ENCODE measurements around the gene LRRC37A2.
"Not testable (repeated sequence)": the region's sequence is repeated elsewhere in the genome, so short reads cannot be mapped to it uniquely, and the experiment has no call there.

The LRRC37A2 gene

DNA sequence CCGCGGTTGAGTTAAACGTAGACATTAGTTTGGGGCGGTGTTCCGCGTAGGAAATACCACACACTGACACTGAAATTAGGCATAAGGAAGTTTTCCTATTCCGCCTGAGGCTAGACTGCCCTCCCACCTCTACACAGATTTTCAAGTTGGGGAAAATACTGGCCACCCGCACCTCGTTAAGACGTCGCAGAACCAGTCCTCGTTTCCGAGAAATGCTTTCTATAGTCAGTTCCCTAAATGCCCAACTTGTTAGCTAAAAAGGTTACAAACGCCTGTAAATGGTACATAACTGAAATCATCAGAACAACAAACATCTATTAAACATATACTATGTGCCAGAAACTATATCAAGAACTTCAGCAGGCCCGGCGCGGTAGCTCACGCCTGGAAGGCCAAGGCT is 67.8 kb downstream of the LRRC37A2 start:
- not testable (repeated sequence) for H3K4me2 ChIP-seq (ENCODE audit: low read length); H3K4ac ChIP-seq (ENCODE audit: low read depth, low read length); H2BK15ac ChIP-seq (replicated peaks; ENCODE audit: low read depth); H3K18ac ChIP-seq (ENCODE audit: low read length); H3K36me3 ChIP-seq (ENCODE audit: control insufficient read depth, insufficient read depth, low read length); H3K79me2 ChIP-seq (ENCODE audit: control insufficient read depth, insufficient read depth, low read length); H3K27me3 ChIP-seq (ENCODE audit: insufficient read depth, low read length, poor library complexity); H3K23ac ChIP-seq (ENCODE audit: low read length); H3K56ac ChIP-seq (ENCODE audit: low read length); DNase-seq; H3K4me3 ChIP-seq (ENCODE audit: low read length); H2BK5ac ChIP-seq (ENCODE audit: low read length); H3K4me1 ChIP-seq (ENCODE audit: control insufficient read depth, low read depth, low read length); H3K27ac ChIP-seq (ENCODE audit: low read depth, low read length); H3K79me1 ChIP-seq (ENCODE audit: low read length); H2AK5ac ChIP-seq (ENCODE audit: low read length); H4K5ac ChIP-seq (ENCODE audit: low read length); H3K9ac ChIP-seq (ENCODE audit: low read length); H4K8ac ChIP-seq (ENCODE audit: low read depth, low read length); H2BK120ac ChIP-seq (ENCODE audit: low read depth, low read length)
- no CpG with 5 or more reads among the region's 18 CpGs for WGBS (ENCODE audit: extremely low coverage, insufficient coverage, low lambda C conversion rate)

GRCh38 chr17:46585444-46585843 is 73.2 kb downstream of the LRRC37A2 start:
- H2BK120ac ChIP-seq (ENCODE audit: low read depth, low read length); H3K27ac ChIP-seq (ENCODE audit: low read depth, low read length); H3K4ac ChIP-seq (ENCODE audit: low read depth, low read length); H3K23ac ChIP-seq (ENCODE audit: low read length); H3K27me3 ChIP-seq (ENCODE audit: insufficient read depth, low read length, poor library complexity); H3K79me1 ChIP-seq (ENCODE audit: low read length); DNase-seq; H2BK15ac ChIP-seq (replicated peaks; ENCODE audit: low read depth); H3K4me1 ChIP-seq (ENCODE audit: control insufficient read depth, low read depth, low read length); H3K56ac ChIP-seq (ENCODE audit: low read length); H3K4me3 ChIP-seq (ENCODE audit: low read length); H3K79me2 ChIP-seq (ENCODE audit: control insufficient read depth, insufficient read depth, low read length); H3K36me3 ChIP-seq (ENCODE audit: control insufficient read depth, insufficient read depth, low read length); H3K9ac ChIP-seq (ENCODE audit: low read length); H4K8ac ChIP-seq (ENCODE audit: low read depth, low read length); H3K4me2 ChIP-seq (ENCODE audit: low read length); H2BK5ac ChIP-seq (ENCODE audit: low read length); H2AK5ac ChIP-seq (ENCODE audit: low read length); H4K5ac ChIP-seq (ENCODE audit: low read length); H3K18ac ChIP-seq (ENCODE audit: low read length): not testable (repeated sequence)
- no CpG with 5 or more reads among the region's 3 CpGs for WGBS (ENCODE audit: extremely low coverage, insufficient coverage, low lambda C conversion rate)

- H2BK5ac ChIP-seq (ENCODE audit: low read length); H4K5ac ChIP-seq (ENCODE audit: low read length); H2AK5ac ChIP-seq (ENCODE audit: low read length); H3K56ac ChIP-seq (ENCODE audit: low read length); H3K4me2 ChIP-seq (ENCODE audit: low read length); H3K23ac ChIP-seq (ENCODE audit: low read length); H3K79me1 ChIP-seq (ENCODE audit: low read length); H3K9ac ChIP-seq (ENCODE audit: low read length); H4K8ac ChIP-seq (ENCODE audit: low read depth, low read length); H3K18ac ChIP-seq (ENCODE audit: low read length); DNase-seq; H3K27ac ChIP-seq (ENCODE audit: low read depth, low read length); H2BK120ac ChIP-seq (ENCODE audit: low read depth, low read length); H3K79me2 ChIP-seq (ENCODE audit: control insufficient read depth, insufficient read depth, low read length); H3K4me3 ChIP-seq (ENCODE audit: low read length); H3K36me3 ChIP-seq (ENCODE audit: control insufficient read depth, insufficient read depth, low read length); H3K4ac ChIP-seq (ENCODE audit: low read depth, low read length); H3K27me3 ChIP-seq (ENCODE audit: insufficient read depth, low read length, poor library complexity); H2BK15ac ChIP-seq (replicated peaks; ENCODE audit: low read depth); H3K4me1 ChIP-seq (ENCODE audit: control insufficient read depth, low read depth, low read length): not testable (repeated sequence)
- WGBS (ENCODE audit: extremely low coverage, insufficient coverage, low lambda C conversion rate): no CpG with 5 or more reads among the region's 95 CpGs
Measured at GRCh38 chr17:46590157-46591146, 78.2 kb downstream of the LRRC37A2 start, which contains the start of gene NSF. Gene NSF, plus strand, starts transcription at chr17:46590669. Its CDS starts 107 bp downstream, at chr17:46590776.

DNA sequence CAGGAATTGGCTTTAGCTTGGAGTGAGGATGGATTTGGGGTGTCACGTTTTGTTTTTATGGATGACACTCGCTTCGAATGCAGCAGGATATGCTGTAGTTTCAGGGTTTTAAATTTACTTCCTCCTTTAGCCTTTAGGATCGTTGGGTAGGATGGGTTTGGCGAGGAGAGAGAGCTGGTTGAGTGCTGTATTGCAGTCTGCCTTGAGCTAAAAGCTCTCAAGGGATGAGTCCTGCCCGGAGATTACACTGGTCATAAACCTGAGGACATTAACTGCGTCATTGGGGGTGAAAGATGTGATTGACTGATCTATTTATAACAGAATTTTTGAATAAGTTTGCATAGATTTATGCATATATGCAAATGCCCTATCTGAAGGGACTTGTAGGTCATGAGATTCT is 79.1 kb downstream of the LRRC37A2 start:
- not testable (repeated sequence) for H3K4ac ChIP-seq (ENCODE audit: low read depth, low read length); H2BK5ac ChIP-seq (ENCODE audit: low read length); H3K4me1 ChIP-seq (ENCODE audit: control insufficient read depth, low read depth, low read length); H3K27me3 ChIP-seq (ENCODE audit: insufficient read depth, low read length, poor library complexity); H3K79me2 ChIP-seq (ENCODE audit: control insufficient read depth, insufficient read depth, low read length); H2AK5ac ChIP-seq (ENCODE audit: low read length); H3K56ac ChIP-seq (ENCODE audit: low read length); H3K18ac ChIP-seq (ENCODE audit: low read length); H3K9ac ChIP-seq (ENCODE audit: low read length); H3K4me2 ChIP-seq (ENCODE audit: low read length); H3K4me3 ChIP-seq (ENCODE audit: low read length); H3K27ac ChIP-seq (ENCODE audit: low read depth, low read length); DNase-seq; H3K23ac ChIP-seq (ENCODE audit: low read length); H2BK15ac ChIP-seq (replicated peaks; ENCODE audit: low read depth); H2BK120ac ChIP-seq (ENCODE audit: low read depth, low read length); H4K5ac ChIP-seq (ENCODE audit: low read length); H3K36me3 ChIP-seq (ENCODE audit: control insufficient read depth, insufficient read depth, low read length); H3K79me1 ChIP-seq (ENCODE audit: low read length); H4K8ac ChIP-seq (ENCODE audit: low read depth, low read length)
- WGBS (ENCODE audit: extremely low coverage, insufficient coverage, low lambda C conversion rate): no CpG with 5 or more reads among the region's 7 CpGs

DNA sequence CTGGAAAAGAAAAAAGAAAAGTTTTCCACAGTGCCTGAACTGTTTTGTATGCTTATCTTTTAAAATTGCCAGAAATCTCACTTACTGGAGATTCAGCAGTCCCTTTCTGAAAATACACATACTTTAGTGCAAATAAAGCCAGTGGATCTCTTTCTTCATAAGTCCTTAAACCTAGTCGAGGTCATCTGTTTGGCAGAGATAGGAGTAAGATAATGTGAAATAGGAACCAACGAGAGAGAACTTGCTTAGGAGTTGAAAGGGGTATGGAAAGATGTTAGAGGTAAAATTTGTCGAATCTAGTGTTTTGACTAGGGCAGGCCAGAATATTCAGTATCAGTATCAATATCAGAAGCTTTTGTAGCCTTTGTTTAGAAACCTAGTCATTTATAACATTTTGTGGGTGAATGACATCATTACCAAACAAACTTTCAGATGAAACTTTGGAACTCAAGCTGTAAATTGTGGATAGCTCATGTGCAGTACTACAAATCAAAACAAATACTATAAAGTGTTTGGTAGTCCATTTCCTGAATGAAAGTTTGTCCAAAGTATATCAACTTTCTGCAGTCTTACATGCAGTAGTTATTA is 86.2 kb downstream of the LRRC37A2 start:
- not testable (repeated sequence) for H2BK120ac ChIP-seq (ENCODE audit: low read depth, low read length); H2BK15ac ChIP-seq (replicated peaks; ENCODE audit: low read depth); H3K27ac ChIP-seq (ENCODE audit: low read depth, low read length); H4K8ac ChIP-seq (ENCODE audit: low read depth, low read length); H3K27me3 ChIP-seq (ENCODE audit: insufficient read depth, low read length, poor library complexity); H3K56ac ChIP-seq (ENCODE audit: low read length); H4K5ac ChIP-seq (ENCODE audit: low read length); H3K79me2 ChIP-seq (ENCODE audit: control insufficient read depth, insufficient read depth, low read length); H2AK5ac ChIP-seq (ENCODE audit: low read length); H3K4me2 ChIP-seq (ENCODE audit: low read length); H3K4ac ChIP-seq (ENCODE audit: low read depth, low read length); H3K4me1 ChIP-seq (ENCODE audit: control insufficient read depth, low read depth, low read length); H3K9ac ChIP-seq (ENCODE audit: low read length); DNase-seq; H3K23ac ChIP-seq (ENCODE audit: low read length); H3K36me3 ChIP-seq (ENCODE audit: control insufficient read depth, insufficient read depth, low read length); H3K18ac ChIP-seq (ENCODE audit: low read length); H2BK5ac ChIP-seq (ENCODE audit: low read length); H3K79me1 ChIP-seq (ENCODE audit: low read length); H3K4me3 ChIP-seq (ENCODE audit: low read length)
- no CpG with 5 or more reads among the region's 3 CpGs for WGBS (ENCODE audit: extremely low coverage, insufficient coverage, low lambda C conversion rate)
